HT-29 (cell line): ENCODE measurements around the gene AK8. TPM values are rescaled to one million over a fixed set of nuclear protein-coding genes. Genes with fewer than 3 reads are reported as not detected.
"Not testable (repeated sequence)": the region's sequence is repeated elsewhere in the genome, so short reads cannot be mapped to it uniquely, and the experiment has no call there.

ENCODE experiments used
- DNase-seq: peaks from one replicate; pipeline ENCODE4 v3.0.0-alpha.2; 2015; ENCODE audit warnings: low spot score
- total RNA-seq: library from RNA; depleted of rRNA; stranded (reverse); fragments of >200 nt; shearing (Covaris generic); gene quantifications from 2 replicates; pipeline ENCODE4 v1.2.3, GENCODE V29; 2014

Gene AK8
- total RNA-seq, 1 experiment from 2014 or later = not detected

GRCh38 chr9:132774886-132775285 lies 103.2 kb downstream of the AK8 start:
- no peak for DNase-seq

GRCh38 chr9:132773764-132774339 lies 104.2 kb downstream of the AK8 start:
- no peak for DNase-seq

- DNase-seq = no peak
These were observed 105.0 kb downstream of the AK8 start for GRCh38 chr9:132773093-132773492.

- DNase-seq = not testable (repeated sequence)
These were observed 106.3 kb downstream of the AK8 start for GRCh38 chr9:132771752-132772151.

DNA sequence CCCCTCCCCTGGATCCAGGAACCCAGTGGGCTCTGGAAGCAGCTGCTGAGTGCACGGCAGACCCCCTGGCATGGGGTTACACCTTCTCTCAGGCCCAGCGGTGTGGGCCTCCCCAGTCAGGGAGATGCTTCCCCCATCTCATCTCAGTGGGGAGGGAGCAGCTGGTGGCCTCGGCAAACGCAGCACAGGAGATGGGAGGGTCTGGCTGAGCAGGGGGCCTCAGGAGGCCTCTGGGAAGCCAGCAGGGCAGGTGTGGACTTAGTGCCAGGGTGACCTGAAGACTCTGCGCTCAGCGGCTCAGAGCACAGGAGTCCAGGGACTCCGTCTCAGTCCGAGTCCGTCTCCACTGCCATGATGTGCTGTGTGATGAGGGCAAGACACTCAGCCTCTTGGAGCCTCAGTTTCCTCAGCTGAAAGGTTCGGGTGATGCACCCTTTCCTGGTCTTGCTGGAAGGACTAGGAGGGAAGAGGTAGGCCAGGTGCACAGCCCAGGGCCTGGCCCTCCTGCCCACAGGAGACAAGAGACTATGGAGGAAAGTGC lies 107.2 kb downstream of the AK8 start:
- no peak for DNase-seq

- DNase-seq = peak; percentile 28
These were observed 107.9 kb downstream of the AK8 start for GRCh38 chr9:132769906-132770769.

- DNase-seq = peak; percentile 13
These were observed 108.9 kb downstream of the AK8 start for GRCh38 chr9:132768932-132769905.

DNA sequence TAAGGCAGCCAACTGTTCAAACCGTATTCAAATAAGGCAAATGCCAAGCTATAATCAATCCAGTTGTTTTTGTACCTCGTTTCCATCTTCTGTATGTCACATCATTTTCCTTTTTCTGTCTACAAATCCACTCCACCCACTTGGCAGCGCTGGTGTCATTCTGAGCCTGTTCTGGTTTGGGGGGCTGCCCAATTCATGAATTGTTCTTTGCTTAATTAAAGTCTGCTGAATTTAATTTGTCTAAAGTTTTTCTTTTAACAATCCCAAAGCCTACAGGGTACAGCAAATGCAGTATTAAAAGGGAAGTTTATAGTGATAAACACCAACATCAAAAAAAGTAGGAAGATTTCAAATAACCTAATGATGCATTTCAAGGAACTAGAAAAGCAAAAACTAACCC lies 114.5 kb downstream of the AK8 start:
- DNase-seq = no peak

DNA sequence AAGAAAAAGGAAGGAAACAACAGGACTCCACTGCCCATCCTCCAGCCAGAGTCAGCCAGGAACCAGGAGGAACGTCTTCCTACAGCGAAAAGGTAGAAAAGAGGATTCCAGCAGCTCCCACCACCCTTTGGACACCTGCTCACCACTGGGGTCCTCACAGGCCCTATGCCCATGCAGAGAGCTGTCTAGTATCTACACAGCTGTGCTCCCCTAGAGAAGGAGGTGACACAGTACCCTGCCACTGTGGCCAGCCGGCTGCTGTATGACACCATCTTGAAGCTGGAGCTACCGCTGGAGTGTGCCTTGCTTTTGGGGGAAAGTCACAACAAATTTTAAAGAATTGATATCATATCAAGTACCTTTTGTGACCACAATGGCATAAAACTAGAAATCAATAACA lies 115.2 kb downstream of the AK8 start:
- no peak for DNase-seq

GRCh38 chr9:132761602-132762001 lies 116.5 kb downstream of the AK8 start:
- DNase-seq = no peak

DNA sequence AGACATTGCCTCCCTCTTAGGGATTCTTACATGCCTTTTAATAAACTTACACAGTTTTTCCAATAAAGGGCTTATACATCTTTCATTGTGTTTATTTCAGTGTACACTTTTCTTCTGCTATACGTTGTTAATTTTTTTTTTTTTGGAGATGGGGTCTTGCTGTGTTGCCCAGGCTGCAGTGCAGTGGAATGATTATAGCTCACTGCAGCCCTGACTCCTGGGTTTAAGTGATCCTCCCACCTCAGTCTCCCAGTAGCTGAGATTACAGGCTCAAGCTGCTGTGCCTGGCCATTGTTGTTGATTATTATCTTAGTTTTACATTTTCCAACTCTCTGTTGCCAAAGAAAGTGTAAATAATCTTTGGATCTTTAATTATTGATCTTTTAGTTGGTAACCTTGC lies 118.0 kb downstream of the AK8 start:
- DNase-seq = no peak

DNA sequence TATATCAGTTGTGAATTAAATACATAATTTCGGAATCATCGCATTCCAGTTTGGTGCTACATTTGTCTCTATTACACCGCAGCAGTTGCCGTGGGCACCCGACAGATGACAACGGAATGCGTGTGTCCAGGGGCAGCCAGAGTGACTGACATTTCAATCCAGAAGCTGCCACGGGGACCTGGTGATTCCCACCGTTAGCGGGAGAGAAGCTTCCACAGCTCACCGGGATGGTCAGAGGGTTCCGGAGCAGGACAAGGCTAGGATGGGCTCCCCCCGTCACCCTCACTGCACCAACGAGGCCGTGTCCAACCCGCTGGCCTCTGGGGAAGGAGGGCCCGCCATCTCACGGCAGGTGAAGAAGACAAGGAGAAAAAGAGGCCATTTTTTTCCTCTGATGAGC lies 121.1 kb downstream of the AK8 start:
- no peak for DNase-seq

DNA sequence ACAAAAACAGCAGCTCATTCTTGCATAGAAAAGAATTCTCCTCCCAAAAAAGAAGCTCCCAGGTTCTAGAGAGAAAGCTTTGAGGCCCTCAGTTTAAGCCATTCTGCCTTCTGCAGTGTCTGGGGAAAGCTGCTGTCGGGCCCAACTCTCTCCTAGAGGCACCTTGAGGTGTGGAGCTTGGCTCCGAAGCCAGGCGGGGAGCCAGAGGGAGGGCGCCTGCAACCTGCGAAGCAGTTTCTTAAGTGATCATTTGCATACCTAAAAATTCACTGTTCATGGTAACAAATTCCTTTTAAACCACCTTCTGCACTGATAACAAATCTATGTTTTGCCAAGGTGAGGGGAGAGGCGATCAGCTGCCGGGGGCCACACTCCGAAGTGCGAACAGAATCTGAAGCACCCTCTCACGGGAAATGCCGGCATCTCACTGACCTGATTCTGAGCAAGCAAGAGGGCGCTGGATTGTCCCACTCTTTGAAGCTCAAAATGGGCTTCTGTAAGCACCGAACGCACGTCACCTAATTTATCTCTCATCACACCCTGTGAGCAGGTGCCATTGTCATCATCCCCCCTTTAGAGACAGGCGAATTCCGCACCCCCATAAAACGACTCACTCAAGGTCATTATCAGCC lies 121.8 kb downstream of the AK8 start:
- DNase-seq = no peak

DNA sequence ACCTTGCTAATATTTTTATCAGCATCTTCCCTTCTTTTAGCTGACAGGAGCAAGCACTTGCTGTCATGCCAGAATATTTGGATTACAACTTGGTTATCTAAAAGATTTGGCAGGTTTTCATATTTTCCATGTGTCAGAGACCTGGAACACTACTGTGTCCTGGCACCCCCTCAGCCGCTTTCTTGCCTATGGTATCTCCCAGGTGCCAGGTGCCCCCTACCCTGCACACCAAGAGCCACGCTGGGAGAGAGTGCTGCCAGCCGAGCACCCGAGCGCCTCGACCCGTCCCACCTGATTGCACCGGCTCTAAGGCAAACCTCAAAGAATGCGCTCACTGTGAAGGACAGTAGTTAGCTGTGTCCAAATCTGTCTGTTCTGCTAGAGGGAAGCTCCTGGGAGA lies 123.0 kb downstream of the AK8 start:
- no peak for DNase-seq

GRCh38 chr9:132754236-132754635 lies 123.8 kb downstream of the AK8 start:
- no peak for DNase-seq

DNA sequence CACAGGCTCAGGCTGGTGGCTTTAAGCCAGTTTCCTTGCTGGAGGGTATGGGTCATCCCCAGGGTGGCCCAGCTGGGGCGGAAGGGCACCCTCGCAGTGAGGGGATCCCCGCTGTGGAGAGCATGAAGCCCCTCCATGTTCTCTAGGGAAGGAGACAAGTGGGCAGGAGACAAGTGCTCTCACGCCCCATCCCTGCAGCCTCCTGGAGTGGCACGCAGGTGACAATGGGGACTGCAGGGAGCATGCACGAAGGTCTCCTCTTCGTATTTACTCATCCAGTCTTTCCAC lies 124.5 kb downstream of the AK8 start:
- DNase-seq = no peak

DNA sequence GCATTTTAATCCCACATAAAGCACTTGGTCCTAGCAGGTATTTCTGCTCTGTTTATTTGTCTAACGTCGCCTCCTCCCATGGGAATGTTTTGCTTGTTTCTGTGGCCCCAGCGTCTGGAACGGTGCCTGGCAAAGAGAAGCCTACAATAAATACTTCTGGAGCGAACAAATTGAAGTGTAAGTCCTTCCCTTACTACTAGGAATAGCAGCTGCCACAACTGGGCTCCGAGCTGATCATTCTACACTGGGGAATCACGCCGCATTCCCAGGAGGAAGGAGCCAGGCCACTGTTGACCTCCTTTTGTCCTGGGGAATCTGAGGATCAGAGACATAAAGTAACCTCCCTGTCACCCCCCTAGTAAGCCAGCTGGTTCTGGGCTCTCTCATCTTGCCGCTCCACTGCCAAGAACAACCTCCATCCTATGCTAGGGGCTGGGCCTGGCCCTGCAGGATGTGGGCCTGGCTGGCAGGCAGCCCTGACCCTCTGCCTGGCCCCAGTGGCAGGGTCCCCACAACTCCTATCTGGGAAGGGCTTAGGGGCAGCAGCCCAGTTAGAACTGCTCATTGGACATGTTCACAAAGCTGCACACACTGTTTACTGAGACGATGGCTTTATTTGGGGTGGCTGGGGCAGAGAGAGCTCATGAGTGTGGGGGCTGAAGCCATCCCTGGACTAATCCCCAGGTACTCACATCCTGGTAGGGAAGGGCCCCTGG lies 125.0 kb downstream of the AK8 start:
- DNase-seq = no peak

- DNase-seq = no peak
These were observed 127.4 kb downstream of the AK8 start for GRCh38 chr9:132750668-132751067.

DNA sequence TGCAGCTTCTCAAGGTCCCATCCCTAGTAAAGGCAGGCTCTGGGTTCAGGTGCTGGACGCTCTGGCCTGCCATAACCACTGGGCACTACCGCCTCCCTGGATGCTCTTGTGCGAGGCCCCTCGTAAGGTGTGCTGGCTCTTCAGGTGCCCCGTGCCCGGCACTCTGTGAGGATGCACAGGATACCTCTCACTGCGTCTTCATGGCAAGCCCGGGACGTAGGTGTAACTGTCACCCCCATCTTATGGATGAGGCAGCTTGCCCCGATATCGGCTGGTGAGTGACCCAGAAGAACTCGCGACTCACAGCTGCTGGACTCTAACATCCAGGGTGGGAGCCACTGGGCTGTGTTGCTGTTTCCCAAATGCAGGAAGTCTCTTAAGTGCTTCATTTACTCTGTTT lies 128.8 kb downstream of the AK8 start:
- DNase-seq = no peak

- DNase-seq = no peak
These were observed 129.6 kb downstream of the AK8 start for GRCh38 chr9:132748450-132748849.
